ENCODE measurements around the gene AFDN. TPM values are rescaled to one million over a fixed set of nuclear protein-coding genes. Genes with fewer than 3 reads are reported as not detected.

The AFDN gene
- total RNA-seq, 4 donors from 2014 or later = 134 to 179 (median 144) TPM

DNA sequence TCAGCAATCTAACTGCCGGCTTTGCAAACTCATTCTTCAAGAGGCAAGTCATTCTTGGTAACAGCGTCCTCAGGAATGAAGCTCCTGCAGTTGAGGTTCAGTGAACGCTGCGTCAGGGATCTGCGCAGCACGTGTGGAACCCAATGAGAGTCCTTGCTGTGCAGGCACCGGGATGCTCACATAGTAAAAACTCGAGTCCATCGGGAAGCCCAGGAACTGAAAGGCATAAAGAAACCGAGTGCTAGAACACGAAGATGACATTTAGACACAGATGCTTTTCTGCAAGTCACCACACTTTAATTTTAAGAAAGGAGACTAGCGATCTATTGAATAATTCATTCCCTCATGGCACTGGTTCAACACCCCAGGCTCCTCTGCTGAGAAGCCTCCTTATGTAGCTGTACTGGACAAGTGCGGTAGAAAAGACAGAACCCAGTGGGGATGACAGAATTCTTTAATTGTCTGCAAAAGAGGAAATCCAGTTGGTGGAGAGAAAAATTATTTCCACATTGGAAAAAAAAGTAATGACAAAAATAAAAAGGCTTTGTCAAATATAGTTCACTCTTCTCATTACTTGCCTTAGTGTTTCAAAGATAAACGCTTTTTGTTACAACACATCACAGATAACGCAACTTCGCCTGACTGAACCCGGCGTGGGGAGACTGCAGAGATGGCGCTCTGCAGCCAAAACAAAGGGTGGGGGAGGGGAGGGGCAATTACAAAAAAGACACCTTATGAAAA lies 1.9 kb upstream of the AFDN start:
- Histone ChIP-seq H3K36me3 (no peaks in the 10 kb centered on the region), H3K4me1 (peaks cover 0 to 35% (median 3%) of the 10 kb centered on the region in 4 donors), H3K9me3 (no peaks in the 10 kb centered on the region), H3K27me3 (peaks cover 0 to 7% of the 10 kb centered on the region in 2 donors), H3K27ac (peak overlapping the region in 1 of 4 donors; percentile 29), H3K4me3 (peak overlapping the region in 1 of 4 donors; percentile 75)
- no peak for TF ChIP-seq EP300 (IDR thresholded peaks at IDR 0.05)
- TF ChIP-seq POLR2A (IDR thresholded peaks at IDR 0.05) = no peak
- peak; percentile 20 to 46 for DNase-seq (ENCODE audit: low spot score in 2 of 2)
- 39 to 45% methylated on average over 19 of the region's 19 CpGs for WGBS, 2 donors

DNA sequence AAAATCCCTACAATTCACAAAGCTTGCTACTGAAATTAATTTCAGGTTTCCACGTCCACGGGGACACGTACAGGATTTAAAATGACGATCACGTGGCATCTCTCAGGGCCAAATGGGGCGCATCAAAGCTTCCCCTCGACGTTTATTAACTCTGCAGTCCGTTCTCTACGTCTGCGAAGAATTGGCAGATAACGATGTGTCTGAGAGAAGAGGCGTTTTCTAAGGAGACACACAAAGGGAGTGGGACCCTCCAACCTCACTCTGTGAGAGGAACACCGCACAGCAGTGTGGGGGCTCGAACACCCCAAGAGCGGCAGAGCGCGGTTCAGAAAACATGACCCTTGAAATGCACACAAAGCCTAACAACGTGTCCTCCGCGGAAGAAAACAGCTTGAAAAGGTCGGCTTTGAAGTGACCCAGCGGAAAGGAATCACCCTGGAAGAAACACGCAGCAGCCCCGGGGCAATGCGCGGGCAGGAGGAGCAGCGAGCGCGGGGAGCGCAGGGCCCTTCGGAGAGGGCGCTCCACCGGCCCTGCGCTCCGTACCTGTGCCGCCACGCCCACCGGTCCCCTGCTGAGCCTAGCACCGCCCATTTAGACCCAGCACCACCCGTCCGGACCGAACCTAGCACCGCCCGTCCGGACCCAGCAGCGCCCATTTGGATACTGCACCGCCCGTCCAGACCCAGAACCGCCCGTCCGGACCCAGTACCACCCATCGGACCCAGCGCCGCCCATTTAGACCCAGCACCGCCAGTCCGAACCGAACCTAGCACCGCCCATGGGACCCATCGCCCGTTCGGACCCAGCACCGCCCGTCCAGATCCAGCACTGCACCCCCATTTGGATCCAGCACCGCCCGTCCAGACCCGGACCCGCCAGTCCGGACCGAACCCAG lies 1.1 kb upstream of the AFDN start:
- Histone ChIP-seq H3K9me3 (no peaks in the 10 kb centered on the region), H3K4me3 (peak overlapping the region; percentile 67 to 77 (median 74)), H3K36me3 (no peaks in the 10 kb centered on the region), H3K4me1 (peaks cover 0 to 35% (median 3%) of the 10 kb centered on the region in 4 donors), H3K27me3 (peaks cover 0 to 7% of the 10 kb centered on the region in 2 donors), H3K27ac (peak overlapping the region in 3 of 4 donors; percentile 66 to 87 (median 67))
- 4% methylated on average over 28 to 61 of the region's 70 CpGs for WGBS, 2 donors
- DNase-seq (ENCODE audit: low spot score in 2 of 2) = no peak
- TF ChIP-seq POLR2A (IDR thresholded peaks at IDR 0.05) (no peak), EP300 (IDR thresholded peaks at IDR 0.05) (no peak)
- TF ChIP-seq, protein P1, sequence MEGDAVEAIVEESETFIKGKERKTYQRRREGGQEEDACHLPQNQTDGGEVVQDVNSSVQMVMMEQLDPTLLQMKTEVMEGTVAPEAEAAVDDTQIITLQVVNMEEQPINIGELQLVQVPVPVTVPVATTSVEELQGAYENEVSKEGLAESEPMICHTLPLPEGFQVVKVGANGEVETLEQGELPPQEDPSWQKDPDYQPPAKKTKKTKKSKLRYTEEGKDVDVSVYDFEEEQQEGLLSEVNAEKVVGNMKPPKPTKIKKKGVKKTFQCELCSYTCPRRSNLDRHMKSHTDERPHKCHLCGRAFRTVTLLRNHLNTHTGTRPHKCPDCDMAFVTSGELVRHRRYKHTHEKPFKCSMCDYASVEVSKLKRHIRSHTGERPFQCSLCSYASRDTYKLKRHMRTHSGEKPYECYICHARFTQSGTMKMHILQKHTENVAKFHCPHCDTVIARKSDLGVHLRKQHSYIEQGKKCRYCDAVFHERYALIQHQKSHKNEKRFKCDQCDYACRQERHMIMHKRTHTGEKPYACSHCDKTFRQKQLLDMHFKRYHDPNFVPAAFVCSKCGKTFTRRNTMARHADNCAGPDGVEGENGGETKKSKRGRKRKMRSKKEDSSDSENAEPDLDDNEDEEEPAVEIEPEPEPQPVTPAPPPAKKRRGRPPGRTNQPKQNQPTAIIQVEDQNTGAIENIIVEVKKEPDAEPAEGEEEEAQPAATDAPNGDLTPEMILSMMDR (IDR thresholded peaks at IDR 0.05) = no peak

- Histone ChIP-seq H3K4me1 (peaks cover 0 to 35% (median 3%) of the 10 kb centered on the region in 4 donors), H3K9me3 (no peaks in the 10 kb centered on the region), H3K4me3 (peak overlapping the region; percentile 67 to 77 (median 74)), H3K36me3 (no peaks in the 10 kb centered on the region), H3K27me3 (peaks cover 0 to 7% of the 10 kb centered on the region in 2 donors), H3K27ac (peak overlapping the region in 3 of 4 donors; percentile 66 to 87 (median 67))
- TF ChIP-seq EP300 (IDR thresholded peaks at IDR 0.05) (no peak), POLR2A (IDR thresholded peaks at IDR 0.05) (no peak)
- TF ChIP-seq, protein P1 (IDR thresholded peaks at IDR 0.05) = peak; percentile 24 to 83 (median 40)
- WGBS, 2 donors = 1 to 3% methylated on average over 35 to 68 of the region's 90 CpGs
- peak; percentile 50 to 59 for DNase-seq (ENCODE audit: low spot score in 2 of 2)
Measured at GRCh38 chr6:167826230-167826895, 348 bp upstream of the AFDN start.

DNA sequence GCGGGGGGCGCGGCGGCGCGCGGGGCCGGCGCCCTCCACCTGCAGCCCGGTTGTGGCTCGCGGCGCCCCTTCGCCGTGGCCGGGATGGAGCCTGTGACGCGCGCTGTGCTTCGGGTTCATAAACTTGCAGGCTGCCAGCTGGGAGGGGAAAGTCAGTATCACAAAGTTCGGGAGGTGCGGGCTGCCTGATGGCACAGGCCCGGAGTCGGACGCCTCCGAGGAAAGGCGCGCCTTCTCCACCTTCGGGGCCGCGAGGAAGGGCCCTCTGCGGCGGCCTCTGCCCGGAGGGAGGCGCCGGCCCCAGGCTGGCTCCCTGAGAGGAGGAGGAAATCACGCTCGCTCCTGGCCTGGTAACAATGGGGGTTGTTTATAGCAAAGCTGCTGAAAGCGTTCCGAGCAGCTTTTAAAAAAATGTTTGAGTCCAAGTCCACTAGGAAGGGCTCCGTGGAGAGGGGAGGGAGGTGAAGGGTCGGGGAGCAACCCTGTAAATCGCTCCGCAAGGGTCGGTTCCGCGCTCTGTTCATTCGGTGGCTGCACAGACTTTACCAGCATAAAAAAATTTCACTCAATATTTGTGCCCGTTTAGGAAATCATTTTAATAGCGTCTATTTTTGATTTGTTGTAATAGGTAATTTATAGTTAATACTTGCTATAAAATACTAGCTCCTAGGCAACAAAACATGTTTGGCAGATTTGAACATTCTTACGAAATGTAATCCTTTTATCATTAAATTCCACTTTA lies 1.0 kb downstream of the AFDN start:
- Histone ChIP-seq H3K27ac (peak overlapping the region in 3 of 4 donors; percentile 67 to 87 (median 74)), H3K4me1 (peaks cover 0 to 44% (median 3%) of the 10 kb centered on the region in 4 donors), H3K27me3 (peaks cover 0 to 7% of the 10 kb centered on the region in 2 donors), H3K36me3 (no peaks in the 10 kb centered on the region), H3K9me3 (no peaks in the 10 kb centered on the region), H3K4me3 (peak overlapping the region; percentile 50 to 75 (median 64))
- TF ChIP-seq, protein P1 (IDR thresholded peaks at IDR 0.05) = no peak
- peak in 1 of 2 donors; percentile 12 for TF ChIP-seq EP300 (IDR thresholded peaks at IDR 0.05)
- DNase-seq (ENCODE audit: low spot score in 2 of 2) = peak in 1 of 2 donors; percentile 25
- WGBS, 2 donors = 3 to 4% methylated on average over 28 to 31 of the region's 51 CpGs
